NCI-H187 (cell line): Measurements from ENCODE around the gene TP53TG3B.
"Not testable (repeated sequence)": the region's sequence is repeated elsewhere in the genome, so short reads cannot be mapped to it uniquely, and the experiment has no call there.

ENCODE experiments used
- DNase-seq, 2 experiments: peaks; one replicate each; lab custom pipeline; 2025; lab: John Stamatoyannopoulos, UW

Gene TP53TG3B, protein sequence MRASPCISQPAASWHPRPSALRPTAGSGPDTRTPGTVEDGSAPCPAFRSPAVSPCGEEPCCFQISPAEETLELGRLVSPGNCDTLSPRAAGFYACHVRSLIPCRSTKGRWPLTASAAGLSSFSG

DNA sequence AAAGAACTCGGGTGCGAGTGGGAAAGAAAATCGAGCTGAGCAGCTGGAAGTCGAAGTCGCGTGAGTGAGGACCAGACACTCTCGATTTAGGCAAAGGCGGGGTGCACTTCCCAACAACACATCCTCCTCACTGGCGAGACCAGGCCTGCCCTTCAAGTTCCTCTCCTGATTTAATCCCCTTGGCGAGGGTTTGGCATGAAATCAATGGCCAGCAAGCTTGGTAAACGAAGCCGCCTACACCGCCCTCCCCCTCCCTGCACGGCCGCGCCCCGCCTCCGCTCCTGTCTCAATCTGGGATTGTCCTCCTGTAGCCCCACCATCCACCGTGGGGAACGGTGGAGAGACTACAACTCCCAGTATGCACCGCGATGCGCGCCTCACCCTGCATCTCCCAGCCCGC lies at the start of gene TP53TG3B:
TP53TG3B (plus strand) TSS at position 301 of the 400 bp plus-strand sequence; CDS start at position 369, 68 bp downstream.
- DNase-seq, result not testable (repeated sequence)

DNA sequence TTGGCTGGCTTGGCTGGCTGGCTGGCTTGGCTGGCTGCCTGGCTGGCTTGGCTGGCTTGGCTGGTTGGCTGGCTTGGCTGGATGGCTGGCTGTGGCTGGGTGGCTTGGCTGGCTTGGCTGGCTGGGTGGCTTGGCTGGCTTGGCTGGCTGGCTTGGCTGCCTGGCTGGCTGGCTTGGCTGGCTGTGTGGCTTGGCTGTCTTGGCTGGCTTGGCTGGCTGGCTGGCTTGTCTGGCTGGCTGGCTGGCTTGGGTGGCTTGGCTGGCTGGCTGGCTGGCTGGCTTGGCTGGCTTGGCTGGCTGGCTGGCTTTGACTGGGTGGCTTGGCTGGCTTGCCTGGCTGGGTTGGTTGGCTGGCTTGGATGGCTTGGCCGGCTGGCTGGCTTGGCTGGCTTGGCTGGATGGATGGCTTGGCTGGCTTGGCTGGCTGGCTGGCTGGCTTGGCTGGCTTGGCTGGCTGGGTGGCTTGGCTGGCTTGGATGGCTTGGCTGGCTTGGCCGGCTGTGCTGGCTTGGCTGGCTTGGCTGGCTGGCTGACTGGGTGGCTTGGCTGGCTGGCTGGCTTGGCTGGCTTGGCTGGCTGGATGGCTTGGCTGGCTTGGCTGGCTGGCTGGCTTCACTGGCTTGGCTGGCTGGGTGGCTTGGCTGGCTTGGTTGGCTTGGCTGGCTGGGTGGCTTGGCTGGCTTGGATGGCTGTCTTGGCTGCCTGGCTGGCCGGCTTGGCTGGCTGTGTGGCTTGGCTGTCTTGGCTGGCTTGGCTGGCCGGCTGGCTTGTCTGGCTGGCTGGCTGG lies 24.2 kb upstream of the TP53TG3B start:
- not testable (repeated sequence) for DNase-seq

DNA sequence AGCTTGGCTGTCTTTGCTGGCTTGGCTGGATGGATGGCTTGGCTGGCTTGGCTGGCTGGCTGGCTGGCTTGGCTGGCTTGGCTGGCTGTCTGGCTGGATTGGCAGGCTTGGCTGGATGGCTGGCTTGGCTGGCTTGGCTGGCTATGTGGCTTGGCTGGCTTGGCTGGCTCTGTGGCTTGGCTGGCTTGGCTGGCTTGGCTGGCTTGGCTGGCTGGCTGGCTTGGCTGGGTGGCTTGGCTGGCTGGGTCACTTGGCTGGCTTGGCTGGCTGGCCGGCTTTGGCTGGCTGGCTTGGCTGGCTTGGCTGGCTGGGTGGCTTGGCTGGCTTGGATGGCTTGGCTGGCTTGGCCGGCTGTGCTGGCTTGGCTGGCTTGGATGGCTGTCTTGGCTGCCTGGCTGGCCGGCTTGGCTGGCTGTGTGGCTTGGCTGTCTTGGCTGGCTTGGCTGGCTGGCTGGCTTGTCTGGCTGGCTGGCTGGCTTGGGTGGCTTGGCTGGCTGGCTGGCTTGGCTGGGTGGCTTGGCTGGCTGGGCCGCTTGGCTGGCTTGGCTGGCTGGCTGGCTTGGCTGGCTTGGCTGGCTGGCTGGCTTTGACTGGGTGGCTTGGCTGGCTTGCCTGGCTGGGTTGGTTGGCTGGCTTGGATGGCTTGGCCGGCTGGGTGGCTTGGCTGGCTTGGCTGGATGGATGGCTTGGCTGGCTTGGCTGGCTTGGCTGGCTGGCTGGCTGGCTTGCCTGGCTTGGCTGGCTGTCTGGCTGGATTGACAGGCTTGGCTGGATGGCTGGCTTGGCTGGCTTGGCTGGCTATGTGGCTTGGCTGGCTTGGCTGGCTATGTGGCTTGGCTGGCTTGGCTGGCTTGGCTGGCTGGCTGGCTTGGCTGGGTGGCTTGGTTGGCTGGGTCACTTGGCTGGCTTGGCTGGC lies 22.8 kb upstream of the TP53TG3B start:
- DNase-seq, result not testable (repeated sequence)

DNA sequence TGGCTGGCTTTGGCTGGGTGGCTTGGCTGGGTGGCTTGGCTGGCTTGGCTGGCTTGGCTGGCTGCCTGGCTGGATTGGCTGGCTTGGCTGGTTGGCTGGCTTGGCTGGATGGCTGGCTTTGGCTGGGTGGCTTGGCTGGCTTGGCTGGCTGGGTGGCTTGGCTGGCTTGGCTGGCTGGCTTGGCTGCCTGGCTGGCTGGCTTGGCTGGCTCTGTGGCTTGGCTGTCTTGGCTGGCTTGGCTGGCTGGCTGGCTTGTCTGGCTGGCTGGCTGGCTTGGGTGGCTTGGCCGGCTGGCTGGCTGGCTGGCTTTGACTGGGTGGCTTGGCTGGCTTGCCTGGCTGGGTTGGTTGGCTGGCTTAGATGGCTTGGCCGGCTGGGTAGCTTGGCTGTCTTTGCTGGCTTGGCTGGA lies 22.1 kb upstream of the TP53TG3B start:
- DNase-seq, result not testable (repeated sequence)

DNA sequence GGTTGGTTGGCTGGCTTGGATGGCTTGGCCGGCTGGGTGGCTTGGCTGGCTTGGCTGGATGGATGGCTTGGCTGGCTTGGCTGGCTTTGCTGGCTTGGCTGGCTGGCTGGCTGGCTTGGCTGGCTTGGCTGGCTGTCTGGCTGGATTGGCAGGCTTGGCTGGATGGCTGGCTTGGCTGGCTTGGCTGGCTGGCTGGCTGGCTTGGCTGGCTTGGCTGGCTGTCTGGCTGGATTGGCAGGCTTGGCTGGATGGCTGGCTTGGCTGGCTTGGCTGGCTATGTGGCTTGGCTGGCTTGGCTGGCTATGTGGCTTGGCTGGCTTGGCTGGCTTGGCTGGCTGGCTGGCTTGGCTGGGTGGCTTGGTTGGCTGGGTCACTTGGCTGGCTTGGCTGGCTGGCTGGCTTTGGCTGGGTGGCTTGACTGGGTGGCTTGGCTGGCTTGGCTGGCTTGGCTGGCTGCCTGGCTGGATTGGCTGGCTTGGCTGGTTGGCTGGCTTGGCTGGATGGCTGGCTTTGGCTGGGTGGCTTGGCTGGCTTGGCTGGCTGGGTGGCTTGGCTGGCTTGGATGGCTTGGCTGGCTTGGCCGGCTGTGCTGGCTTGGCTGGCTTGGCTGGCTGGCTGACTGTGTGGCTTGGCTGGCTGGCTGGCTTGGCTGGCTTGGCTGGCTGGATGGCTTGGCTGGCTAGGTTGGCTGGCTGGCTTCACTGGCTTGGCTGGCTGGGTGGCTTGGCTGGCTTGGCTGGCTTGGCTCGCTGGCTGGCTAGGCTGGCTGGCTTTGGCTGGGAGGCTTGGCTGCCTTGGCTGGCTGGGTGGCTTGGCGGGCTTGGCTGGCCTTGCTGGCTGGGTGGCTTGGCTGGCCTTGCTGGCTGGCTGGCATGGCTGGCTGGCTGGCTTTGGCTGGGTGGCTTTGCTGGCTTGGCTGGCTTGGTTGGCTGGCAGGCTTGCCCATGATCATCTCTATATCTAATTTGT lies 21.3 kb upstream of the TP53TG3B start:
- not testable (repeated sequence) for DNase-seq
